Peyer's patch (tissue), 4 donors: ENCODE measurements around the gene ANKRD44.

Experiments
- CTCF ChIP-seq, 6 experiments: fragments of 450-650 bp in 4 of 6; fragments of 200-600 bp in 2 of 6; sonication (generic) in 1 of 6; IDR thresholded peaks; one replicate each; pipeline ENCODE4 v1.5.1; 2017 to 2019; ENCODE audit warnings: antibody characterized with exemption in 6 of 6, mild to moderate bottlenecking in 3 of 6, moderate library complexity in 1 of 6
- POLR2A ChIP-seq, 2 donors: fragments of 450-650 bp; IDR thresholded peaks; one replicate each; pipeline ENCODE4 v1.5.1; 2017; ENCODE audit warnings: antibody characterized with exemption in 2 of 2, mild to moderate bottlenecking in 2 of 2, moderate library complexity in 2 of 2

GRCh38 chr2:197312186-197312585, 1.6 kb upstream of the ANKRD44 start:
- no peak for TF ChIP-seq CTCF (IDR thresholded peaks at IDR 0.05)
- no peak for TF ChIP-seq POLR2A (IDR thresholded peaks at IDR 0.05)
